DOHH2 (cell line): Measurements from ENCODE around the gene TUT1.

Experiments used
- EZH2phosphoT487 ChIP-seq: fragments of 200-600 bp; sonication (generic); IDR thresholded peaks from 2 replicates; pipeline ENCODE4 v1.6.1; 2017; ENCODE audit warnings: borderline replicate concordance, mild to moderate bottlenecking, antibody characterized with exemption, low read length, moderate library complexity, mixed read lengths
- TF ChIP-seq, protein P1 (sequence below): fragments of 200-600 bp; sonication (generic); IDR thresholded peaks from one replicate; pipeline ENCODE4 v1.5.1; 2014; ENCODE audit warnings: antibody characterized with exemption, mild to moderate bottlenecking, low read depth, low read length; ENCODE audit not compliant: poor library complexity, severe bottlenecking

GRCh38 chr11:62552485-62553079 lies 38.7 kb downstream of the TUT1 start:
- TF ChIP-seq, protein P1, sequence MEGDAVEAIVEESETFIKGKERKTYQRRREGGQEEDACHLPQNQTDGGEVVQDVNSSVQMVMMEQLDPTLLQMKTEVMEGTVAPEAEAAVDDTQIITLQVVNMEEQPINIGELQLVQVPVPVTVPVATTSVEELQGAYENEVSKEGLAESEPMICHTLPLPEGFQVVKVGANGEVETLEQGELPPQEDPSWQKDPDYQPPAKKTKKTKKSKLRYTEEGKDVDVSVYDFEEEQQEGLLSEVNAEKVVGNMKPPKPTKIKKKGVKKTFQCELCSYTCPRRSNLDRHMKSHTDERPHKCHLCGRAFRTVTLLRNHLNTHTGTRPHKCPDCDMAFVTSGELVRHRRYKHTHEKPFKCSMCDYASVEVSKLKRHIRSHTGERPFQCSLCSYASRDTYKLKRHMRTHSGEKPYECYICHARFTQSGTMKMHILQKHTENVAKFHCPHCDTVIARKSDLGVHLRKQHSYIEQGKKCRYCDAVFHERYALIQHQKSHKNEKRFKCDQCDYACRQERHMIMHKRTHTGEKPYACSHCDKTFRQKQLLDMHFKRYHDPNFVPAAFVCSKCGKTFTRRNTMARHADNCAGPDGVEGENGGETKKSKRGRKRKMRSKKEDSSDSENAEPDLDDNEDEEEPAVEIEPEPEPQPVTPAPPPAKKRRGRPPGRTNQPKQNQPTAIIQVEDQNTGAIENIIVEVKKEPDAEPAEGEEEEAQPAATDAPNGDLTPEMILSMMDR = no peak
- TF ChIP-seq EZH2phosphoT487 = no peak
